ENCODE data around the gene PVALEF. TPM values are rescaled to one million over a fixed set of nuclear protein-coding genes. Genes with fewer than 3 reads are reported as not detected.

PVALEF gene
- total RNA-seq, 1 donor, result not detected

GRCh38 chr17:81124377-81124776 is 40.9 kb upstream of the PVALEF start:
- no peak for TF ChIP-seq CTCF (IDR thresholded peaks at IDR 0.05; ENCODE audit: extremely low read depth, low read depth, low read length)
- peaks cover 3% of the 10 kb centered on the region for H4K20me1 ChIP-seq (ENCODE audit: insufficient read depth, low read length)

GRCh38 chr17:81125573-81126081 is 39.7 kb upstream of the PVALEF start:
- Histone ChIP-seq H3K27me3 (ENCODE audit: insufficient read depth, low read length) (peaks cover 9% of the 10 kb centered on the region), H3K4me3 (ENCODE audit: insufficient read depth, low read length) (no peak overlapping the region), H3K27ac (ENCODE audit: low read depth, low read length) (no peak overlapping the region), H4K20me1 (ENCODE audit: insufficient read depth, low read length) (peaks cover 3% of the 10 kb centered on the region), H3K9me3 (ENCODE audit: low read depth, low read length) (no peaks in the 10 kb centered on the region), H3K36me3 (ENCODE audit: insufficient read depth, low read length) (no peaks in the 10 kb centered on the region), H3K4me2 (ENCODE audit: insufficient read depth, low read length) (no peak overlapping the region), H2AFZ (ENCODE audit: low read length) (no peak overlapping the region), H3K4me1 (ENCODE audit: insufficient read depth, low read length) (no peaks in the 10 kb centered on the region), H3K79me2 (ENCODE audit: insufficient read depth, low read length) (no peaks in the 10 kb centered on the region)
- peak; percentile 98 for DNase-seq (ENCODE audit: insufficient read length, low spot score, missing footprints)
- no peak for TF ChIP-seq CTCF (IDR thresholded peaks at IDR 0.05; ENCODE audit: extremely low read depth, low read depth, low read length)

More at GRCh38 chr17:81124377-81124776, 40.9 kb upstream of the PVALEF start:
- DNase-seq (ENCODE audit: insufficient read length, low spot score, missing footprints), result peak; percentile 87
- peaks cover 9% of the 10 kb centered on the region for H3K27me3 ChIP-seq (ENCODE audit: insufficient read depth, low read length)
- no peaks in the 10 kb centered on the region for H3K79me2 ChIP-seq (ENCODE audit: insufficient read depth, low read length)
- H3K4me1 ChIP-seq (ENCODE audit: insufficient read depth, low read length), result no peaks in the 10 kb centered on the region
- no peaks in the 10 kb centered on the region for H3K9me3 ChIP-seq (ENCODE audit: low read depth, low read length)
- no peak overlapping the region for H3K4me3 ChIP-seq (ENCODE audit: insufficient read depth, low read length)
- H3K4me2 ChIP-seq (ENCODE audit: insufficient read depth, low read length), result no peak overlapping the region
- H3K27ac ChIP-seq (ENCODE audit: low read depth, low read length), result no peak overlapping the region
- H3K36me3 ChIP-seq (ENCODE audit: insufficient read depth, low read length), result no peaks in the 10 kb centered on the region
- no peak overlapping the region for H2AFZ ChIP-seq (ENCODE audit: low read length)

- H3K27me3 ChIP-seq (ENCODE audit: insufficient read depth, low read length), result peaks cover 9% of the 10 kb centered on the region
- H3K4me3 ChIP-seq (ENCODE audit: insufficient read depth, low read length), result no peak overlapping the region
- no peak for TF ChIP-seq CTCF (IDR thresholded peaks at IDR 0.05; ENCODE audit: extremely low read depth, low read depth, low read length)
- H3K4me1 ChIP-seq (ENCODE audit: insufficient read depth, low read length), result no peaks in the 10 kb centered on the region
- no peak for DNase-seq (ENCODE audit: insufficient read length, low spot score, missing footprints)
- H3K36me3 ChIP-seq (ENCODE audit: insufficient read depth, low read length), result no peaks in the 10 kb centered on the region
- H3K79me2 ChIP-seq (ENCODE audit: insufficient read depth, low read length), result no peaks in the 10 kb centered on the region
- H4K20me1 ChIP-seq (ENCODE audit: insufficient read depth, low read length), result no peaks in the 10 kb centered on the region
- H3K9me3 ChIP-seq (ENCODE audit: low read depth, low read length), result no peaks in the 10 kb centered on the region
- H3K4me2 ChIP-seq (ENCODE audit: insufficient read depth, low read length), result no peak overlapping the region
- H3K27ac ChIP-seq (ENCODE audit: low read depth, low read length), result no peak overlapping the region
- no peak overlapping the region for H2AFZ ChIP-seq (ENCODE audit: low read length)
Measured at GRCh38 chr17:81126281-81127132, 38.8 kb upstream of the PVALEF start.

- Histone ChIP-seq H3K79me2 (ENCODE audit: insufficient read depth, low read length) (no peaks in the 10 kb centered on the region), H3K4me2 (ENCODE audit: insufficient read depth, low read length) (no peak overlapping the region), H3K27me3 (ENCODE audit: insufficient read depth, low read length) (peaks cover 6% of the 10 kb centered on the region), H3K4me1 (ENCODE audit: insufficient read depth, low read length) (no peaks in the 10 kb centered on the region), H4K20me1 (ENCODE audit: insufficient read depth, low read length) (no peaks in the 10 kb centered on the region), H3K36me3 (ENCODE audit: insufficient read depth, low read length) (no peaks in the 10 kb centered on the region), H3K9me3 (ENCODE audit: low read depth, low read length) (no peaks in the 10 kb centered on the region), H2AFZ (ENCODE audit: low read length) (no peak overlapping the region), H3K4me3 (ENCODE audit: insufficient read depth, low read length) (no peak overlapping the region), H3K27ac (ENCODE audit: low read depth, low read length) (no peak overlapping the region)
- no peak for TF ChIP-seq CTCF (IDR thresholded peaks at IDR 0.05; ENCODE audit: extremely low read depth, low read depth, low read length)
- DNase-seq (ENCODE audit: insufficient read length, low spot score, missing footprints), result no peak
Measured at GRCh38 chr17:81127133-81127455, 38.2 kb upstream of the PVALEF start.
